DOHH2 (cell line): ENCODE measurements around the gene APOBEC4.

ENCODE experiments used
- H3F3A ChIP-seq: fragments of 200-600 bp; sonication (generic), shearing (Covaris generic); 2 replicates; pipeline ENCODE4 v1.6.0; 2016; ENCODE audit warnings: antibody characterized with exemption, mild to moderate bottlenecking; ENCODE audit not compliant: control insufficient read depth, insufficient read depth
- H3K27ac ChIP-seq: fragments of 200-600 bp; sonication (generic); 2 replicates; pipeline ENCODE4 v1.5.1; 2014; ENCODE audit warnings: low read depth, mild to moderate bottlenecking, low read length, moderate library complexity
- H3K27me3 ChIP-seq: fragments of 200-600 bp; sonication (generic); 2 replicates; pipeline ENCODE4 v1.6.1; 2014; ENCODE audit warnings: mild to moderate bottlenecking, low read length, mixed read lengths; ENCODE audit not compliant: control insufficient read depth
- H3K36me3 ChIP-seq: fragments of 200-600 bp; sonication (generic); 2 replicates; pipeline ENCODE4 v1.6.1; 2014; ENCODE audit warnings: mild to moderate bottlenecking, low read length, moderate library complexity, mixed read lengths; ENCODE audit not compliant: control insufficient read depth
- H3K4me1 ChIP-seq: fragments of 200-600 bp; sonication (generic); 2 replicates; pipeline ENCODE4 v1.6.1; 2014; ENCODE audit warnings: mild to moderate bottlenecking, low read length, mixed read lengths; ENCODE audit not compliant: control insufficient read depth
- H3K4me2 ChIP-seq: fragments of 200-600 bp; sonication (generic); 2 replicates; pipeline ENCODE4 v1.6.0; 2014; ENCODE audit warnings: mild to moderate bottlenecking, low read length, moderate library complexity
- H3K4me3 ChIP-seq: fragments of 200-600 bp; sonication (generic); 2 replicates; pipeline ENCODE4 v1.5.1; 2014; ENCODE audit warnings: mild to moderate bottlenecking, low read length, mixed read lengths
- H3K79me2 ChIP-seq: fragments of 200-600 bp; sonication (generic); 2 replicates; pipeline ENCODE4 v1.6.1; 2014; ENCODE audit warnings: mild to moderate bottlenecking, low read length, mixed read lengths; ENCODE audit not compliant: control insufficient read depth
- H3K9me2 ChIP-seq: fragments of 200-600 bp; sonication (generic); replicated peaks from 2 replicates; pipeline ENCODE4 v1.6.1; 2014; ENCODE audit warnings: mild to moderate bottlenecking, low read length, mixed read lengths; ENCODE audit not compliant: control insufficient read depth
- H3K9me3 ChIP-seq: fragments of 200-600 bp; sonication (generic); 2 replicates; pipeline ENCODE4 v1.6.1; 2014; ENCODE audit warnings: antibody characterized with exemption, low read length, mixed read lengths; ENCODE audit not compliant: control insufficient read depth, insufficient read depth
- H4K20me1 ChIP-seq: fragments of 200-600 bp; sonication (generic); 2 replicates; pipeline ENCODE4 v1.6.0; 2014; ENCODE audit warnings: low read depth, mild to moderate bottlenecking, antibody characterized with exemption, low read length, moderate library complexity; ENCODE audit not compliant: control insufficient read depth, insufficient read depth
- CTCF ChIP-seq: fragments of 200-600 bp; sonication (generic); IDR thresholded peaks from one replicate; pipeline ENCODE4 v1.5.1; 2014; ENCODE audit warnings: antibody characterized with exemption, mild to moderate bottlenecking, low read depth, low read length; ENCODE audit not compliant: poor library complexity, severe bottlenecking
- EZH2phosphoT487 ChIP-seq: fragments of 200-600 bp; sonication (generic); IDR thresholded peaks from 2 replicates; pipeline ENCODE4 v1.6.1; 2017; ENCODE audit warnings: borderline replicate concordance, mild to moderate bottlenecking, antibody characterized with exemption, low read length, moderate library complexity, mixed read lengths

The APOBEC4 gene

GRCh38 chr1:183656355-183656754 lies 3.2 kb upstream of the APOBEC4 start:
- Histone ChIP-seq H3K36me3 (no peaks in the 10 kb centered on the region), H3K27ac (no peak overlapping the region), H3K4me3 (no peak overlapping the region), H3F3A (no peaks in the 10 kb centered on the region), H3K27me3 (0 out of 2 replicates have a peak, but pooled peaks cover 2% of the 10 kb centered on the region), H3K9me2 (no peaks in the 10 kb centered on the region), H3K79me2 (no peaks in the 10 kb centered on the region), H4K20me1 (no peaks in the 10 kb centered on the region), H3K4me1 (peaks cover 13% of the 10 kb centered on the region), H3K9me3 (no peaks in the 10 kb centered on the region), H3K4me2 (no peak overlapping the region)
- TF ChIP-seq EZH2phosphoT487 (no peak), CTCF (no peak)

GRCh38 chr1:183655562-183656075 lies 2.5 kb upstream of the APOBEC4 start:
- H4K20me1 ChIP-seq, result no peaks in the 10 kb centered on the region
- H3K27ac ChIP-seq, result no peak overlapping the region

GRCh38 chr1:183654706-183655105 lies 1.6 kb upstream of the APOBEC4 start:
- H3K9me2 ChIP-seq, result no peaks in the 10 kb centered on the region
- H3K9me3 ChIP-seq, result no peaks in the 10 kb centered on the region
- no peaks in the 10 kb centered on the region for H4K20me1 ChIP-seq
- no peak overlapping the region for H3K4me3 ChIP-seq
- no peaks in the 10 kb centered on the region for H3F3A ChIP-seq
- TF ChIP-seq CTCF (no peak), EZH2phosphoT487 (no peak)
- H3K36me3 ChIP-seq, result no peaks in the 10 kb centered on the region
- peaks cover 13% of the 10 kb centered on the region for H3K4me1 ChIP-seq
- H3K27ac ChIP-seq, result no peak overlapping the region
- H3K4me2 ChIP-seq, result no peak overlapping the region
- H3K27me3 ChIP-seq, result 0 out of 2 replicates have a peak, but pooled peaks cover 2% of the 10 kb centered on the region
- H3K79me2 ChIP-seq, result no peaks in the 10 kb centered on the region

More at GRCh38 chr1:183655562-183656075, 2.5 kb upstream of the APOBEC4 start:
- Histone ChIP-seq H3K9me3 (no peaks in the 10 kb centered on the region), H3F3A (no peaks in the 10 kb centered on the region), H3K4me3 (no peak overlapping the region), H3K4me2 (no peak overlapping the region), H3K79me2 (no peaks in the 10 kb centered on the region), H3K4me1 (peaks cover 13% of the 10 kb centered on the region), H3K27me3 (0 out of 2 replicates have a peak, but pooled peaks cover 2% of the 10 kb centered on the region), H3K36me3 (no peaks in the 10 kb centered on the region), H3K9me2 (no peaks in the 10 kb centered on the region)
- TF ChIP-seq CTCF (peak; percentile 83), EZH2phosphoT487 (no peak)
